ENCODE measurements around the gene THRB.

The THRB gene

GRCh38 chr3:24323272-24323671, 171.4 kb downstream of the THRB start:
- H3K27me3 ChIP-seq (ENCODE audit: low read length), result no peaks in the 10 kb centered on the region
- H4K20me1 ChIP-seq (ENCODE audit: low read depth, low read length), result no peaks in the 10 kb centered on the region
- no peaks in the 10 kb centered on the region for H3K36me3 ChIP-seq (ENCODE audit: low read length)
- no peak overlapping the region for H3K27ac ChIP-seq (ENCODE audit: low read depth, low read length)
- no peak overlapping the region for H2AFZ ChIP-seq (ENCODE audit: low read depth, low read length, severe bottlenecking)
- TF ChIP-seq EZH2phosphoT487 (conservative IDR thresholded peaks at IDR 0.05; ENCODE audit: low read length) (no peak), CTCF (IDR thresholded peaks at IDR 0.05; ENCODE audit: insufficient read depth, low read length, poor library complexity, severe bottlenecking) (no peak)
- no peaks in the 10 kb centered on the region for H3K9me3 ChIP-seq (ENCODE audit: insufficient read depth, low read length)
- H3K4me3 ChIP-seq (ENCODE audit: insufficient read depth, low read length, poor library complexity, severe bottlenecking), result no peak overlapping the region
- no peaks in the 10 kb centered on the region for H3K9me2 ChIP-seq (replicated peaks; ENCODE audit: insufficient read depth, low read length)
- no peaks in the 10 kb centered on the region for H3F3A ChIP-seq (ENCODE audit: insufficient read depth)
- no peak overlapping the region for H3K9ac ChIP-seq (ENCODE audit: low read length)
- H3K4me2 ChIP-seq (ENCODE audit: low read depth, low read length, poor library complexity, severe bottlenecking), result no peak overlapping the region
- no peaks in the 10 kb centered on the region for H3K79me2 ChIP-seq (ENCODE audit: insufficient read depth, low read length)

GRCh38 chr3:24320601-24321000, 174.0 kb downstream of the THRB start:
- Histone ChIP-seq H3K9me3 (ENCODE audit: insufficient read depth, low read length) (no peaks in the 10 kb centered on the region), H3K9me2 (replicated peaks; ENCODE audit: insufficient read depth, low read length) (no peaks in the 10 kb centered on the region), H3K27me3 (ENCODE audit: low read length) (no peaks in the 10 kb centered on the region), H2AFZ (ENCODE audit: low read depth, low read length, severe bottlenecking) (no peak overlapping the region), H3K79me2 (ENCODE audit: insufficient read depth, low read length) (no peaks in the 10 kb centered on the region), H3K4me3 (ENCODE audit: insufficient read depth, low read length, poor library complexity, severe bottlenecking) (no peak overlapping the region), H3K4me2 (ENCODE audit: low read depth, low read length, poor library complexity, severe bottlenecking) (no peak overlapping the region), H4K20me1 (ENCODE audit: low read depth, low read length) (no peaks in the 10 kb centered on the region), H3K36me3 (ENCODE audit: low read length) (no peaks in the 10 kb centered on the region), H3K27ac (ENCODE audit: low read depth, low read length) (no peak overlapping the region), H3F3A (ENCODE audit: insufficient read depth) (no peaks in the 10 kb centered on the region), H3K9ac (ENCODE audit: low read length) (no peak overlapping the region)
- TF ChIP-seq EZH2phosphoT487 (conservative IDR thresholded peaks at IDR 0.05; ENCODE audit: low read length) (no peak), CTCF (IDR thresholded peaks at IDR 0.05; ENCODE audit: insufficient read depth, low read length, poor library complexity, severe bottlenecking) (no peak)

GRCh38 chr3:24318677-24319287, 175.9 kb downstream of the THRB start:
- H3K27me3 ChIP-seq (ENCODE audit: low read length), result no peaks in the 10 kb centered on the region
- H2AFZ ChIP-seq (ENCODE audit: low read depth, low read length, severe bottlenecking), result no peak overlapping the region
- H3K79me2 ChIP-seq (ENCODE audit: insufficient read depth, low read length), result no peaks in the 10 kb centered on the region
- no peaks in the 10 kb centered on the region for H4K20me1 ChIP-seq (ENCODE audit: low read depth, low read length)
- no peak overlapping the region for H3K4me3 ChIP-seq (ENCODE audit: insufficient read depth, low read length, poor library complexity, severe bottlenecking)
- H3K9me2 ChIP-seq (replicated peaks; ENCODE audit: insufficient read depth, low read length), result no peaks in the 10 kb centered on the region
- H3K4me2 ChIP-seq (ENCODE audit: low read depth, low read length, poor library complexity, severe bottlenecking), result no peak overlapping the region
- H3K9me3 ChIP-seq (ENCODE audit: insufficient read depth, low read length), result no peaks in the 10 kb centered on the region
- TF ChIP-seq EZH2phosphoT487 (conservative IDR thresholded peaks at IDR 0.05; ENCODE audit: low read length) (no peak), CTCF (IDR thresholded peaks at IDR 0.05; ENCODE audit: insufficient read depth, low read length, poor library complexity, severe bottlenecking) (no peak)
- no peaks in the 10 kb centered on the region for H3K36me3 ChIP-seq (ENCODE audit: low read length)
- H3K27ac ChIP-seq (ENCODE audit: low read depth, low read length), result no peak overlapping the region
- H3K9ac ChIP-seq (ENCODE audit: low read length), result no peak overlapping the region
- no peaks in the 10 kb centered on the region for H3F3A ChIP-seq (ENCODE audit: insufficient read depth)

All from SU-DHL-6 (cell line).